ENCODE measurements around the gene KIRREL3. TPM values are rescaled to one million over a fixed set of nuclear protein-coding genes. Genes with fewer than 3 reads are reported as not detected.

The KIRREL3 gene
- polyA plus RNA-seq, 1 experiment = 2.3 TPM

GRCh38 chr11:126469311-126469710, 531.3 kb downstream of the KIRREL3 start:
- no peak for DNase-seq (ENCODE audit: low read depth, low spot score)
- no peak overlapping the region for H3K27ac ChIP-seq (ENCODE audit: low read depth, low read length)
- TF ChIP-seq, protein P1, sequence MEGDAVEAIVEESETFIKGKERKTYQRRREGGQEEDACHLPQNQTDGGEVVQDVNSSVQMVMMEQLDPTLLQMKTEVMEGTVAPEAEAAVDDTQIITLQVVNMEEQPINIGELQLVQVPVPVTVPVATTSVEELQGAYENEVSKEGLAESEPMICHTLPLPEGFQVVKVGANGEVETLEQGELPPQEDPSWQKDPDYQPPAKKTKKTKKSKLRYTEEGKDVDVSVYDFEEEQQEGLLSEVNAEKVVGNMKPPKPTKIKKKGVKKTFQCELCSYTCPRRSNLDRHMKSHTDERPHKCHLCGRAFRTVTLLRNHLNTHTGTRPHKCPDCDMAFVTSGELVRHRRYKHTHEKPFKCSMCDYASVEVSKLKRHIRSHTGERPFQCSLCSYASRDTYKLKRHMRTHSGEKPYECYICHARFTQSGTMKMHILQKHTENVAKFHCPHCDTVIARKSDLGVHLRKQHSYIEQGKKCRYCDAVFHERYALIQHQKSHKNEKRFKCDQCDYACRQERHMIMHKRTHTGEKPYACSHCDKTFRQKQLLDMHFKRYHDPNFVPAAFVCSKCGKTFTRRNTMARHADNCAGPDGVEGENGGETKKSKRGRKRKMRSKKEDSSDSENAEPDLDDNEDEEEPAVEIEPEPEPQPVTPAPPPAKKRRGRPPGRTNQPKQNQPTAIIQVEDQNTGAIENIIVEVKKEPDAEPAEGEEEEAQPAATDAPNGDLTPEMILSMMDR (IDR thresholded peaks at IDR 0.05; ENCODE audit: low read depth, low read length) = no peak
- peaks cover 16% of the 10 kb centered on the region for H3K27me3 ChIP-seq (ENCODE audit: control insufficient read depth, insufficient read depth, low read length)
- no peak overlapping the region for H3K4me3 ChIP-seq (ENCODE audit: low read depth, low read length)
- POLR2A ChIA-PET = no interaction called here
- CTCF ChIA-PET = interaction anchor here (8.5 kb wide), 1 partner anchor 11 kb away, joined by 87 read pairs; no protein-coding TSS in a partner anchor
- peaks cover 6% of the 10 kb centered on the region for H3K9me3 ChIP-seq (ENCODE audit: control insufficient read depth, insufficient read depth, low read length)

DNA sequence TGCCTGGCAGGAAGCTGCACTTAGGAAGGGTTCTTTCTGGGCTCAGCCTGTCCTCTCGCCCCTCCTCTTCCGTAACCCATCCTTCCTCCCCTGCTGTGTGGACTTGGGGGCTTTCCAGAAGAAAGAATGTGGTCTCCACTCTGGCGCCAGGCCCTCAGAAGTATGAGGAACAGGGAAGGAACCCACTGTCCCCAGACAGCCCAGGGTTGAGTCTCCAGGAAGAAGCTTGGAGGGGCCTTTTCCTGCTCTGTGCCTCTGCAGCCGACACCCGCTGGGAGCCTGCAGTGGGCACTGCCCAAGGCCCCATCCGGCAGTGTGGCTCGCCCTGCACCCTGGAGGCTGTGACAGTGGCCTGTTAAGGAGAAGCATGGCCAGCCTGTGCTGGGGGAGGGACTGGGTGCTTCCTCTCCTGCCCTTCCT, 532.5 kb downstream of the KIRREL3 start:
- H3K9me3 ChIP-seq (ENCODE audit: control insufficient read depth, insufficient read depth, low read length) = peaks cover 6% of the 10 kb centered on the region
- peaks cover 16% of the 10 kb centered on the region for H3K27me3 ChIP-seq (ENCODE audit: control insufficient read depth, insufficient read depth, low read length)
- no peak overlapping the region for H3K27ac ChIP-seq (ENCODE audit: low read depth, low read length)
- H3K4me3 ChIP-seq (ENCODE audit: low read depth, low read length) = no peak overlapping the region
- TF ChIP-seq, protein P1 (IDR thresholded peaks at IDR 0.05; ENCODE audit: low read depth, low read length) = no peak
- CTCF ChIA-PET = interaction anchor here (0.6 to 8.5 kb wide), 3 partner anchors 12 to 1725 kb away, joined by 3 to 87 read pairs (median 3); no protein-coding TSS in a partner anchor
- POLR2A ChIA-PET = interaction anchor here (0.5 kb wide), 1 partner anchor 32 kb away, joined by 4 read pairs; no protein-coding TSS in a partner anchor
- no peak for DNase-seq (ENCODE audit: low read depth, low spot score)

- no peak for DNase-seq (ENCODE audit: low read depth, low spot score)
- Histone ChIP-seq H3K27me3 (ENCODE audit: control insufficient read depth, insufficient read depth, low read length) (peaks cover 16% of the 10 kb centered on the region), H3K4me3 (ENCODE audit: low read depth, low read length) (no peak overlapping the region), H3K27ac (ENCODE audit: low read depth, low read length) (no peak overlapping the region), H3K9me3 (ENCODE audit: control insufficient read depth, insufficient read depth, low read length) (peaks cover 6% of the 10 kb centered on the region)
- ChIA-PET CTCF (interaction anchor here (0.6 to 8.5 kb wide), 2 partner anchors 13 to 1724 kb away, joined by 3 to 87 read pairs; no protein-coding TSS in a partner anchor), POLR2A (interaction anchor here (0.5 kb wide), 1 partner anchor 33 kb away, joined by 4 read pairs; no protein-coding TSS in a partner anchor)
- TF ChIP-seq, protein P1 (IDR thresholded peaks at IDR 0.05; ENCODE audit: low read depth, low read length) = no peak
These were observed 533.1 kb downstream of the KIRREL3 start for GRCh38 chr11:126467471-126467870.

DNA sequence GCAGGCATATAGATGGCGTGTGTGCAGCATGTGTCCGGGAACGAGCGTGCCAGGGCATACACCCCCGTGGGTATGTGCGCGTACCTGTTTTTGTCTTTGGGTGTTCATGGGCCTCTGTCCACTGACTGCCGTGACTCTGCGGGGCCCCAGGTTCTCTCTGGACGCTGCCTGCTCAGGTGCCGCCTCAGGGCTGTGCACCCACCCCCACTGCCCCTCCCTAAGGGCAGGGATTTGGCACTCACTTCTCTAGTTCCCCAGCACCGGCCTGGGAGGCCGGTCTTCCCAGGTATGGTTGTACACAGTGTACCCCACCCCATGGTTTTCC, 533.6 kb downstream of the KIRREL3 start:
- ChIA-PET CTCF (interaction anchor here (8.5 kb wide), 1 partner anchor 13 kb away, joined by 87 read pairs; no protein-coding TSS in a partner anchor), POLR2A (no interaction called here)
- Histone ChIP-seq H3K27ac (ENCODE audit: low read depth, low read length) (no peak overlapping the region), H3K27me3 (ENCODE audit: control insufficient read depth, insufficient read depth, low read length) (peaks cover 16% of the 10 kb centered on the region), H3K9me3 (ENCODE audit: control insufficient read depth, insufficient read depth, low read length) (peaks cover 6% of the 10 kb centered on the region), H3K4me3 (ENCODE audit: low read depth, low read length) (no peak overlapping the region)
- no peak for DNase-seq (ENCODE audit: low read depth, low spot score)
- TF ChIP-seq, protein P1 (IDR thresholded peaks at IDR 0.05; ENCODE audit: low read depth, low read length) = no peak

DNA sequence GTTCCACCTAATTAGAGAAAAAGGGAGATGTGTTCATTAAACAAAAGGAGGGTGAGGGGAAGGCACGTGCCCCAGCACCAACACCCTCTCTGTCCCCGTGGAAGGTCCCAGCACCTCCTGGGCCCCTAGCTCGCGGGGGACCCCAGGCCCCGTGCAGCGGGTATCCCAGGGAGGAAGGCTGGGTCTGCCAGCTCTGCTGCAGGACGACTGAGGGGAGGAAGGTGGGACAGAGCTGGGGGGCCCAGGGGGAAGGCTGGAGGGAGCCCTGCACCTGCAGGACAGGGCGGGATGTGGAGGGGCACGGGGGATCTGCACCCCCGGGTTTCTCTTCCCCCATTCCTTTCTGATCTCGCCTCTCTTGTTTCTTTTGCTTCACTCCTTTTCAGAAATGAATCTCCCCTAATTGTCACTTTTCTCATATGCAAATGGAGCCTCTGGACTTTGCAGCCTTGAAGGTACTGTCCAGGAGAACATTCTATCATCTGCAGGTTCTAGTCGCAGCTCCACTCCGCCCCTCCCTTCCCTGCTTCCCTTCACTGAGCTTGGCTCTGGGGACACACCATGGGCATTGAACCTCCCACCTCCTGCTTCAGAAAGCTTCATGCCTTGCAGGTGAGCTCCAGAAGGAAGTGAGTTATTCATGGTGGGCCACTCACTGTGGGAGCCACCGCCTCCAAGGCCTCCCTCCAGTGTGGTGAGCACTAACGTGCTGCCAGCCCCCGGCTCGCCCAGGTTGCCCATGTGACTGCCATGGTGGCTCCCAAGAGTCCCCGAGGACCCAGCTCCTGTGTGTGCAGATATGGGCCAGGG, 534.1 kb downstream of the KIRREL3 start:
- DNase-seq (ENCODE audit: low read depth, low spot score) = no peak
- Histone ChIP-seq H3K9me3 (ENCODE audit: control insufficient read depth, insufficient read depth, low read length) (peaks cover 6% of the 10 kb centered on the region), H3K27me3 (ENCODE audit: control insufficient read depth, insufficient read depth, low read length) (peaks cover 16% of the 10 kb centered on the region), H3K4me3 (ENCODE audit: low read depth, low read length) (no peak overlapping the region), H3K27ac (ENCODE audit: low read depth, low read length) (no peak overlapping the region)
- CTCF ChIA-PET = interaction anchor here (0.7 to 8.5 kb wide), 2 partner anchors 14 to 524 kb away, joined by 3 to 87 read pairs; no protein-coding TSS in a partner anchor
- TF ChIP-seq, protein P1 (IDR thresholded peaks at IDR 0.05; ENCODE audit: low read depth, low read length) = no peak
- POLR2A ChIA-PET = no interaction called here
